ENCODE measurements around the gene MRPL9.

The MRPL9 gene

DNA sequence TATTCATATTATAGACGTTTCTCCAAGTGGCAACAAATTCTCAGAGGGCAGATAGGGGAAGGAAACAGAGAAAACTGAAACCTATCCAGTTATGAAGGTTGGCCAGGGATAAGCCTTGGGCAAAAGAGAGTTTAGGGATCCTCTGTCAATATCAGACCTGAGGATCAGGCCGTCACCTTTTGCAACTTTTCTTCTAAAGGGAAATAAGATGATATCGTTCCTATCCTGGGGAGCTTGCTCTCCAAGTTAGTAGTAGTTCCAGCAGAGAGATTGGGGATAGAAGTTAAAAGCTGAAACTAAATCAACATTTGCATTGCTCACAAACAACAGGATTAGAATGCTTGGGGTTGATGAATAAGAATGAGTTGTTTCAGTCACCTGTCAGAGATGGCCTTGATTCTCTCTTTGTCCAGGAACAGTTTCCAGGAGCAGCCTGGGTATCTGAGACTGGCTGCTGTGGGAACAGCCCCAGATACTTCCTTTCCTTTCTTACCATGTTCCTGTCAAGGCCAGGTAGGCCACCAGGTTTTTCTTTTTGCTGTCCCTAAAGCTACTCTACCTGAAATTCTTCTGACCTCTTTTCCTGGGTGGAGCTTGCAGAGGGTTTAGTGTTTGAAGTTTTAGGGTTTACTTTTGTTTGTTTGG, 39.4 kb downstream of the MRPL9 start:
- no peaks in the 10 kb centered on the region for H3K36me3 ChIP-seq (ENCODE audit: insufficient read depth, low read length)
- H3K4me1 ChIP-seq (ENCODE audit: insufficient read depth, low read length, severe bottlenecking) = peaks cover 5% of the 10 kb centered on the region
- H3K9ac ChIP-seq (ENCODE audit: low read length) = no peak overlapping the region
- no peaks in the 10 kb centered on the region for H3K9me3 ChIP-seq (ENCODE audit: low read length)
- no peak overlapping the region for H3K4me2 ChIP-seq (ENCODE audit: low read length)
- H3K27me3 ChIP-seq (ENCODE audit: insufficient read depth, low read length) = no peaks in the 10 kb centered on the region; the same call in 1 of the 2 replicates
- no peak overlapping the region for H3K4me3 ChIP-seq (ENCODE audit: low read depth, low read length, poor library complexity, severe bottlenecking)
- TF ChIP-seq, protein P1, sequence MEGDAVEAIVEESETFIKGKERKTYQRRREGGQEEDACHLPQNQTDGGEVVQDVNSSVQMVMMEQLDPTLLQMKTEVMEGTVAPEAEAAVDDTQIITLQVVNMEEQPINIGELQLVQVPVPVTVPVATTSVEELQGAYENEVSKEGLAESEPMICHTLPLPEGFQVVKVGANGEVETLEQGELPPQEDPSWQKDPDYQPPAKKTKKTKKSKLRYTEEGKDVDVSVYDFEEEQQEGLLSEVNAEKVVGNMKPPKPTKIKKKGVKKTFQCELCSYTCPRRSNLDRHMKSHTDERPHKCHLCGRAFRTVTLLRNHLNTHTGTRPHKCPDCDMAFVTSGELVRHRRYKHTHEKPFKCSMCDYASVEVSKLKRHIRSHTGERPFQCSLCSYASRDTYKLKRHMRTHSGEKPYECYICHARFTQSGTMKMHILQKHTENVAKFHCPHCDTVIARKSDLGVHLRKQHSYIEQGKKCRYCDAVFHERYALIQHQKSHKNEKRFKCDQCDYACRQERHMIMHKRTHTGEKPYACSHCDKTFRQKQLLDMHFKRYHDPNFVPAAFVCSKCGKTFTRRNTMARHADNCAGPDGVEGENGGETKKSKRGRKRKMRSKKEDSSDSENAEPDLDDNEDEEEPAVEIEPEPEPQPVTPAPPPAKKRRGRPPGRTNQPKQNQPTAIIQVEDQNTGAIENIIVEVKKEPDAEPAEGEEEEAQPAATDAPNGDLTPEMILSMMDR (IDR thresholded peaks at IDR 0.05; ENCODE audit: low read length) = no peak
- TF ChIP-seq EZH2 (IDR thresholded peaks at IDR 0.05; ENCODE audit: borderline replicate concordance, low read length) = no peak
- H2AFZ ChIP-seq (ENCODE audit: low read length) = no peak overlapping the region
- no peaks in the 10 kb centered on the region for H4K20me1 ChIP-seq (ENCODE audit: insufficient read depth, low read length)
- no peak overlapping the region for H3K27ac ChIP-seq (ENCODE audit: low read depth, low read length, poor library complexity, severe bottlenecking)
- no peaks in the 10 kb centered on the region for H3F3A ChIP-seq (ENCODE audit: insufficient read depth, low read length)
- no peaks in the 10 kb centered on the region for H3K79me2 ChIP-seq (ENCODE audit: insufficient read depth, low read length)
- H3K9me2 ChIP-seq (ENCODE audit: low read depth, low read length) = no peaks in the 10 kb centered on the region

- H3K4me2 ChIP-seq (ENCODE audit: low read length) = peak overlapping the region; percentile 76
- no peak overlapping the region for H3K9ac ChIP-seq (ENCODE audit: low read length)
- H3K36me3 ChIP-seq (ENCODE audit: insufficient read depth, low read length) = no peaks in the 10 kb centered on the region
- H3K79me2 ChIP-seq (ENCODE audit: insufficient read depth, low read length) = no peaks in the 10 kb centered on the region
- H3K4me3 ChIP-seq (ENCODE audit: low read depth, low read length, poor library complexity, severe bottlenecking) = peak overlapping the region; percentile 59
- H3K9me2 ChIP-seq (ENCODE audit: low read depth, low read length) = no peaks in the 10 kb centered on the region
- H3K27me3 ChIP-seq (ENCODE audit: insufficient read depth, low read length) = no peaks in the 10 kb centered on the region; the same call in 1 of the 2 replicates
- no peaks in the 10 kb centered on the region for H3F3A ChIP-seq (ENCODE audit: insufficient read depth, low read length)
- H3K4me1 ChIP-seq (ENCODE audit: insufficient read depth, low read length, severe bottlenecking) = peaks cover 5% of the 10 kb centered on the region
- H3K9me3 ChIP-seq (ENCODE audit: low read length) = no peaks in the 10 kb centered on the region
- no peak for TF ChIP-seq EZH2 (IDR thresholded peaks at IDR 0.05; ENCODE audit: borderline replicate concordance, low read length)
- TF ChIP-seq, protein P1 (IDR thresholded peaks at IDR 0.05; ENCODE audit: low read length) = no peak
- H4K20me1 ChIP-seq (ENCODE audit: insufficient read depth, low read length) = no peaks in the 10 kb centered on the region
- H3K27ac ChIP-seq (ENCODE audit: low read depth, low read length, poor library complexity, severe bottlenecking) = no peak overlapping the region
- H2AFZ ChIP-seq (ENCODE audit: low read length) = no peak overlapping the region
Measured at GRCh38 chr1:151721788-151722510, 41.3 kb downstream of the MRPL9 start.

DNA sequence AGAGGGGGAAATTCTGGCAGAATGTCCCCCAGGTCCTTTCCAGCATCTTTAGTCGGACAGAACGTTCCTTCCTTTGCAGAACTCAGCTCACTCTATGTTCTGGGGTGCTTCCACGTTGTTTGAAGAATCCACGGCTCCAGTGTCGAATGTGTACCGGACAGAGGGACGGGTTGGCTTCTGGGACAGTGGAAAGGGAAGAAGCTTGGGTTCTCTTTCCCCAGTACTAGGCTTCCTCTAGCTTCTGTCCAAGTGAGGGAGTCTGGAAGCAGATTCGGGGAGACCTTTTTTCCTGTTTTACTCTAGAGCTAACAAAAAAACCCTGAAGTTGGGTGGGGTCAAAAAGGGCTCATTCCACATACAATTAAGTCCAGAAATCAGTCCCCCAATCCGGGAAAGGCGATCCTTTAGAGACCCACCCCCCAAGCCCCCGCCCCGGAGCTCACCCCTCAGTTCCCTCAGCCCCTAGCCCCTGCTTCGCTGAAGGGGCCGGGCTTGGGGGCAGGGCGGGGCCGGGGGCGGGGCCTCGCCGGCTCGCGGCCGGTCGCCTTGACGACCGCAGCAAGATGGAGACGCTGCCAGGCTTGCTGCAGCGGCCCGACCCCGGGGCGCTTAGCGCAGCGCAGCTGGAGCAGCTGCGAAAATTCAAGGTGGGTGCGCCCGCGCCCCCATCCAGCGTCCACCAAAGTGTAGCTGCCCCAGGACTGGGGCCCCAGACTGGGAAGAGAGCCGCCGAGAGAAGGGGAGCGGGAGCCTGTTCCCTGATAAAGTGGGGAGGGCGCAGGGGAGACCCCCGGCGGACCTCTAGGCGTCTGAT, 42.1 kb downstream of the MRPL9 start, which contains the start of gene RIIAD1:
TSS of gene RIIAD1 (plus strand) at position 549 of the 814 bp plus-strand sequence. CDS start at position 564, 15 bp downstream.
- Histone ChIP-seq H2AFZ (ENCODE audit: low read length) (no peak within 1 kb of the TSS), H3K79me2 (ENCODE audit: insufficient read depth, low read length) (no peaks in the 10 kb centered on the region), H4K20me1 (ENCODE audit: insufficient read depth, low read length) (no peaks in the 10 kb centered on the region), H3F3A (ENCODE audit: insufficient read depth, low read length) (no peaks in the 10 kb centered on the region), H3K4me2 (ENCODE audit: low read length) (peak within 1 kb of the TSS; percentile 76), H3K27me3 (ENCODE audit: insufficient read depth, low read length) (no peaks in the 10 kb centered on the region; the same call in 1 of the 2 replicates), H3K27ac (ENCODE audit: low read depth, low read length, poor library complexity, severe bottlenecking) (no peak within 1 kb of the TSS), H3K9me2 (ENCODE audit: low read depth, low read length) (no peaks in the 10 kb centered on the region), H3K9ac (ENCODE audit: low read length) (no peak within 1 kb of the TSS), H3K4me1 (ENCODE audit: insufficient read depth, low read length, severe bottlenecking) (peaks cover 5% of the 10 kb centered on the region), H3K36me3 (ENCODE audit: insufficient read depth, low read length) (no peaks in the 10 kb centered on the region), H3K9me3 (ENCODE audit: low read length) (no peaks in the 10 kb centered on the region), H3K4me3 (ENCODE audit: low read depth, low read length, poor library complexity, severe bottlenecking) (peak within 1 kb of the TSS; percentile 59)
- TF ChIP-seq, protein P1 (IDR thresholded peaks at IDR 0.05; ENCODE audit: low read length) = no peak; the same call in none of the 2 replicates
- TF ChIP-seq EZH2 (IDR thresholded peaks at IDR 0.05; ENCODE audit: borderline replicate concordance, low read length) = no peak

Data from OCI-LY1 (cell line).